Measurements from ENCODE around the gene SH3RF3. TPM values are rescaled to one million over a fixed set of nuclear protein-coding genes. Genes with fewer than 3 reads are reported as not detected.

The SH3RF3 gene
- total RNA-seq, 4 donors from 2014 or later, result 5.3 to 10.0 (median 8.0) TPM

- TF ChIP-seq, protein P1, sequence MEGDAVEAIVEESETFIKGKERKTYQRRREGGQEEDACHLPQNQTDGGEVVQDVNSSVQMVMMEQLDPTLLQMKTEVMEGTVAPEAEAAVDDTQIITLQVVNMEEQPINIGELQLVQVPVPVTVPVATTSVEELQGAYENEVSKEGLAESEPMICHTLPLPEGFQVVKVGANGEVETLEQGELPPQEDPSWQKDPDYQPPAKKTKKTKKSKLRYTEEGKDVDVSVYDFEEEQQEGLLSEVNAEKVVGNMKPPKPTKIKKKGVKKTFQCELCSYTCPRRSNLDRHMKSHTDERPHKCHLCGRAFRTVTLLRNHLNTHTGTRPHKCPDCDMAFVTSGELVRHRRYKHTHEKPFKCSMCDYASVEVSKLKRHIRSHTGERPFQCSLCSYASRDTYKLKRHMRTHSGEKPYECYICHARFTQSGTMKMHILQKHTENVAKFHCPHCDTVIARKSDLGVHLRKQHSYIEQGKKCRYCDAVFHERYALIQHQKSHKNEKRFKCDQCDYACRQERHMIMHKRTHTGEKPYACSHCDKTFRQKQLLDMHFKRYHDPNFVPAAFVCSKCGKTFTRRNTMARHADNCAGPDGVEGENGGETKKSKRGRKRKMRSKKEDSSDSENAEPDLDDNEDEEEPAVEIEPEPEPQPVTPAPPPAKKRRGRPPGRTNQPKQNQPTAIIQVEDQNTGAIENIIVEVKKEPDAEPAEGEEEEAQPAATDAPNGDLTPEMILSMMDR (IDR thresholded peaks at IDR 0.05; ENCODE audit: low read depth), result no peak
These were observed 173.3 kb downstream of the SH3RF3 start for GRCh38 chr2:109302319-109302718.

- TF ChIP-seq, protein P1 (IDR thresholded peaks at IDR 0.05; ENCODE audit: low read depth), result no peak
These were observed 175.2 kb downstream of the SH3RF3 start for GRCh38 chr2:109304242-109304641.

DNA sequence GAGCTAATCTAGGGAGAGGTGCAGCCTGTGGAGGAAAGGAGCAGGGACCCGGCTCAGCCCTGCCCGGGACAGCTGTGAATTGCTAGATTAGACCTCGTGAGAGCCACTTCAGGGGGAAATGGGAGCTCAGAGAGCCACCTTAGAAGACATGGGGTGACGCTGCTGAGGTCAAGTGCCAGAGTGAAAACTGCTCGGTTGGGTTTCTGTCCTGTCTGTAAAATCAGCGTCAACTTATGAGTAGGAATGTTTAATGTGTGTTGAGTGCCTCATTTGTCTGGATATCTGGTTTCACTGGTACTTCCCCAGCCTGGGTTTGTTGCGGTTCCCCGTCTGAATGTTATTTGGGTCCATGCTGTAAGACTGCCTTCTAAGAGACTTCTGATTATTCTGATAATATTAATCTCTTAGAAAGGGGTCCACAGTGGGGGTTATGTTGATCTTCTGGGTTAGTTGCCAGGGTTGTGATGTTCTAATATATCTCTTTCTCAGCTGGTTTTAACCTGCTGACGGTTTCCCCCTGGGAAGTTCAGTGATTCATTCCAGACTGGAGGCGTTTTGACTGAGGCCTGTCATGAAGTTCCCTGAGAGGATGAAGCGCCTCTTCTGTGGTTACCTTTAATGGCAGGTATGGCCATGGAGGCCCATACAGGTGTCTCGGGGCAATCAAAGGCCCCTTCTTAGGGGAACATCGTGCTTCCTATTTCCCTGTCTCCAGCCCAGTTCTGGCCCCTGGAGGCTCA lies 175.9 kb downstream of the SH3RF3 start:
- TF ChIP-seq, protein P1 (IDR thresholded peaks at IDR 0.05; ENCODE audit: low read depth), result no peak

GRCh38 chr2:109305490-109306167 lies 176.6 kb downstream of the SH3RF3 start:
- TF ChIP-seq, protein P1 (IDR thresholded peaks at IDR 0.05; ENCODE audit: low read depth), result no peak

DNA sequence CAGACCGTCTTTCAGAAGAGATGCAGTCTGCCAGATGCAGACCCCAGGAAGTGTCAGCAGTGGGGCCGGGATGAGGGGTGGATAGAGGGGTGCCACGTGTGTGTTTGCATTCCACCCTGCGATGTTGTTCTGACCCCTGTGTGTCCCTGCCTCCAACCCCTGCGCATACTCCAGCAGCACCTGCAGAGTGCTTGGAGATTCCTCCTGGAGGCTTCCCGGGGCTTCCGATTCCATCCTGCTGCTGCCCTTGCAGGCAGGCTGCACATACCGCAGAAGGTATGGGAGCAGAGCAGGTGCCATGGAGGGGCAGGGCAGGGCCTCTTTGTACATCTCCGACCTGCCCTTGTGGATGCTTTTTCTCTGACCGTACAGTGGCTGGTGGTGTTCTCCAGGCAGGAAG lies 177.2 kb downstream of the SH3RF3 start:
- TF ChIP-seq, protein P1 (IDR thresholded peaks at IDR 0.05; ENCODE audit: low read depth), result no peak

DNA sequence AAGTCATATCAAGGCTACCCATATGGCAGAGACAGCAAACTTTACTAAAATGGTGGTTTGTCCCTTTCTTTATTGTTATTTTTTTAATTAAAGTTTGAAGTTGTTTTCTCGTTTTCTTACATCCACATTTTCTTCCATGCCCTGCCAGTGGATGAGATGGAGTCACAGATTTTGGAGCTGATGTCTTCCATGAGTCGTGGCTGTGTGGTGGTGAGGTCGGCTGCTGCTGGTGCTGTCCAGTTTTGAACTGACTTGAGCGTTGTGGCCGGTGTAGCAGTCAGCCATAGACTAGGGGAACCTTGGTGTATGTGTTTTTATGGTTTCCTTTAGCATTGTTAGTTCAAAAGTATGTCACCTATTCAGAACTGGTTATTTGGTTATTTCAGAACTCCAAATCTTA lies 182.8 kb downstream of the SH3RF3 start:
- TF ChIP-seq, protein P1 (IDR thresholded peaks at IDR 0.05; ENCODE audit: low read depth), result no peak

- TF ChIP-seq, protein P1 (IDR thresholded peaks at IDR 0.05; ENCODE audit: low read depth), result no peak
These were observed 183.9 kb downstream of the SH3RF3 start for GRCh38 chr2:109312902-109313301.
